ENCODE results near the gene LETM1.

- no peak for TF ChIP-seq POLR2A (IDR thresholded peaks at IDR 0.05; ENCODE audit: low read depth, low read length)
- TF ChIP-seq TAF1 (IDR thresholded peaks at IDR 0.05; ENCODE audit: low read depth, low read length) = no peak
Measured at GRCh38 chr4:1776521-1777161, 79.3 kb downstream of the LETM1 start.
